Heart left ventricle (tissue), 13 donors: Measurements from ENCODE around the gene SLC40A1.

Experiments
- POLR2A ChIP-seq, 2 donors: fragments of 450-650 bp; IDR thresholded peaks; one replicate each; pipeline ENCODE4 v1.6.1; 2017; ENCODE audit warnings: antibody characterized with exemption in 2 of 2, mild to moderate bottlenecking in 2 of 2, moderate library complexity in 2 of 2
- TF ChIP-seq, protein P1 (sequence below), 12 donors: fragments of 200-600 bp; sonication (generic) in 4 of 12; IDR thresholded peaks; one replicate each; pipeline versions ENCODE4 v1.5.0 to v1.8.0; 2018 to 2022; ENCODE audit warnings: antibody characterized with exemption in 12 of 12, mild to moderate bottlenecking in 5 of 12
- donor health status: ischemic (EF 13 %, LVEDD 7.1; RV severe dilation, severe dysfunction).
- donor health status: DM: no; HTN: yes; CAD: no.
- donor health status: DM: no; HTN: no; CAD: no.
- donor health status: ischemic (EF 25% LVEDD 6.9; RV normal size, moderate dysfunction).
- donor health status: ischemic (EF 25% LVEDD 5.7; RV mildly dilated, moderate dysfunction).
- donor health status: ischemic (EF 35%, LVEDD 5.7; RV mildly dilated, moderate dysfunction).
- donor health status: nonischemic (EF 11% LVEDD 7.7; RV severe dilation, severe dysfunction).
- donor health status: DM: yes; HTN: yes; CAD: no.
- donor health status: PGD.
- donor health status: ischemic (EF 29% LVEDD 5.4; RV normal size, mild dysfunction).
- donor health status: nonischemic (EF 23%, LVEDD 6.1; RV moderate dilation, normal function).

DNA sequence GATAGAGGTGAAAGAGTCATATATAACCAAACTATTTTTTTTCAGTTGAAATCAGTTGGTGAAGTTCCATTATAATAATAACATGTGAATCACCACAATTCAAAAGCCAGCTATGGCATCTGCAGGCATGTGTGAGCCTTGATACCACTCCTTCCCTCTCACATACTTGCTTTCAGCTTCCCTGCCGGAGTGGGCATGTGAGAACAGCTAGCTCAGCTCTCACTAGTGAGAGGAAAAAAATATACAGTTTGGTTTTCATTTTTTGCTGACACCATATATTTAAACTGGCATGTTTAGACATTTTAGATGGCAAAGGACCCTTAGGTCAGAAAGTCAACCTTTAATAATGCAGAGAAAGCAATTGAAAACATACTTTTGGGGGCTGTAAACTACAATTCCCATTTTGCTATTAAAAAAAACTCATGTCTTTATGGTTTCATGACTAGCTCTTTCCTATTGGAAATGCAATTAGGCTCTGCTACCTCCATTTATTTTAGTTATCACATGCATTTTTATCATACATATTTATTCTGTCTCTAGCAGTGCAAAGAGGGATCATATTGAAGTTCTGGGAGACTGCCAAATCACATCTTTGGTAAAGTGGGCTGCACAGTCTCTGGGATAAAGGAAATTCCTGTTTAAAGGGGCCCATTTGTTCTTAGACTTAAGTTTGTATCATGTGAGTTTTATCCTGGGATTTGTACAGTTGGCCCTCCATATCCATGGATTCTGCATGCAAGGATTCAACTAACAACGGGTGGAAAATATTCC lies 33.2 kb upstream of the SLC40A1 start:
- TF ChIP-seq, protein P1, sequence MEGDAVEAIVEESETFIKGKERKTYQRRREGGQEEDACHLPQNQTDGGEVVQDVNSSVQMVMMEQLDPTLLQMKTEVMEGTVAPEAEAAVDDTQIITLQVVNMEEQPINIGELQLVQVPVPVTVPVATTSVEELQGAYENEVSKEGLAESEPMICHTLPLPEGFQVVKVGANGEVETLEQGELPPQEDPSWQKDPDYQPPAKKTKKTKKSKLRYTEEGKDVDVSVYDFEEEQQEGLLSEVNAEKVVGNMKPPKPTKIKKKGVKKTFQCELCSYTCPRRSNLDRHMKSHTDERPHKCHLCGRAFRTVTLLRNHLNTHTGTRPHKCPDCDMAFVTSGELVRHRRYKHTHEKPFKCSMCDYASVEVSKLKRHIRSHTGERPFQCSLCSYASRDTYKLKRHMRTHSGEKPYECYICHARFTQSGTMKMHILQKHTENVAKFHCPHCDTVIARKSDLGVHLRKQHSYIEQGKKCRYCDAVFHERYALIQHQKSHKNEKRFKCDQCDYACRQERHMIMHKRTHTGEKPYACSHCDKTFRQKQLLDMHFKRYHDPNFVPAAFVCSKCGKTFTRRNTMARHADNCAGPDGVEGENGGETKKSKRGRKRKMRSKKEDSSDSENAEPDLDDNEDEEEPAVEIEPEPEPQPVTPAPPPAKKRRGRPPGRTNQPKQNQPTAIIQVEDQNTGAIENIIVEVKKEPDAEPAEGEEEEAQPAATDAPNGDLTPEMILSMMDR (IDR thresholded peaks at IDR 0.05), result no peak
- TF ChIP-seq POLR2A (IDR thresholded peaks at IDR 0.05), result no peak
